Colonic mucosa (tissue), 4 donors: ENCODE measurements around the gene PCGF2. TPM values are rescaled to one million over a fixed set of nuclear protein-coding genes. Genes with fewer than 3 reads are reported as not detected.

Experiments
- DNase-seq: peaks from one replicate; pipeline ENCODE4 v3.0.0-alpha.2; 2020
- H3K27ac ChIP-seq: fragments of 200-600 bp; one replicate; pipeline ENCODE4 v1.8.0; 2021
- H3K27me3 ChIP-seq: fragments of 200-600 bp; one replicate; pipeline ENCODE4 v1.8.0; 2021
- H3K36me3 ChIP-seq: fragments of 200-600 bp; one replicate; pipeline ENCODE4 v1.8.0; 2021
- H3K4me1 ChIP-seq: fragments of 200-600 bp; one replicate; pipeline ENCODE4 v1.8.0; 2021; ENCODE audit warnings: mild to moderate bottlenecking
- H3K4me3 ChIP-seq: fragments of 200-600 bp; one replicate; pipeline ENCODE4 v1.8.0; 2021
- H3K9ac ChIP-seq, 2 donors: one replicate each; pipeline ENCODE4 v1.7.0; 2013; ENCODE audit warnings: control low read depth in 2 of 2, low read depth in 2 of 2, low read length in 2 of 2
- H3K9me3 ChIP-seq: fragments of 200-600 bp; one replicate; pipeline ENCODE4 v1.8.0; 2021
- intact Hi-C: fragments of 100-400 bp; cut with DNase I; formaldehyde crosslinking; loops from one replicate; pipeline ENCODE4 v1.14.1; 2022
- microRNA-seq: library from miRNA; unstranded; fragments of <30 nt; microRNA quantifications from one replicate; pipeline ENCODE4, GENCODE V29; 2019
- total RNA-seq, 2 donors: library from RNA; stranded (reverse); fragmentation: NEBNext Ultra II Directional in 1 of 2; extraction: Animal tissue kit (Norgen Biotek cat#: 25700) in 1 of 2; gene quantifications; one replicate each; pipeline ENCODE4 v1.2.1, GENCODE V29; 2021
- TF ChIP-seq, protein P1 (sequence below): fragments of 200-600 bp; IDR thresholded peaks from one replicate; pipeline ENCODE4 v1.8.0; 2022; ENCODE audit warnings: antibody characterized with exemption, mild to moderate bottlenecking
- donor health status: healthy.
- donor health status: DM: no; HTN: no; CAD: no.
- donor health status: DM: no; HTN: no; CAD: no.

The PCGF2 gene
- total RNA-seq, 2 donors from 2014 or later: 27.2 to 45.5 TPM

DNA sequence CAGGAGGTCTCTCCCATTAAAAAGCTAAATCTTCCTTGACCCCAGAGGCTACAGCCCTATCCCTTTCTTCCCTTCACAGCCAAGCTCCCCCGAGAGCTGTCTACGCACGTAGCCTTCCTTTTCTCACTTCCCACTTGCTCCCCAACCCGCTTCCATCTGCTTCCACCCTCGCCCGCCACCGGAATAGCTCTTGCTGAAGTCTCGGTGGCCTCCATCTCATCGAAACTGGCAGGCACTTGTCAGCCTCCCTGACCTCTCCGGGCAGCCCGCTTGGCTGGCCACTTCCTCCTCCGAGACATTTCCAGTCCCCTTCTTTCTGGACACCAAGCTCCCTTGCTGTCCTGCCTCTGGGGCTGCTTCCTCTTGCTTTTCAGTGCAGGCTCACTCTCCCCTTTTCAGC lies 62.6 kb downstream of the PCGF2 start:
- no peaks in the 10 kb centered on the region for H3K27me3 ChIP-seq
- no peak for DNase-seq
- intact Hi-C loops: no loop called here
- H3K4me1 ChIP-seq: no peaks in the 10 kb centered on the region
- TF ChIP-seq, protein P1, sequence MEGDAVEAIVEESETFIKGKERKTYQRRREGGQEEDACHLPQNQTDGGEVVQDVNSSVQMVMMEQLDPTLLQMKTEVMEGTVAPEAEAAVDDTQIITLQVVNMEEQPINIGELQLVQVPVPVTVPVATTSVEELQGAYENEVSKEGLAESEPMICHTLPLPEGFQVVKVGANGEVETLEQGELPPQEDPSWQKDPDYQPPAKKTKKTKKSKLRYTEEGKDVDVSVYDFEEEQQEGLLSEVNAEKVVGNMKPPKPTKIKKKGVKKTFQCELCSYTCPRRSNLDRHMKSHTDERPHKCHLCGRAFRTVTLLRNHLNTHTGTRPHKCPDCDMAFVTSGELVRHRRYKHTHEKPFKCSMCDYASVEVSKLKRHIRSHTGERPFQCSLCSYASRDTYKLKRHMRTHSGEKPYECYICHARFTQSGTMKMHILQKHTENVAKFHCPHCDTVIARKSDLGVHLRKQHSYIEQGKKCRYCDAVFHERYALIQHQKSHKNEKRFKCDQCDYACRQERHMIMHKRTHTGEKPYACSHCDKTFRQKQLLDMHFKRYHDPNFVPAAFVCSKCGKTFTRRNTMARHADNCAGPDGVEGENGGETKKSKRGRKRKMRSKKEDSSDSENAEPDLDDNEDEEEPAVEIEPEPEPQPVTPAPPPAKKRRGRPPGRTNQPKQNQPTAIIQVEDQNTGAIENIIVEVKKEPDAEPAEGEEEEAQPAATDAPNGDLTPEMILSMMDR: no peak
- no peak overlapping the region for H3K4me3 ChIP-seq
- H3K27ac ChIP-seq: no peak overlapping the region
- no peak overlapping the region for H3K9ac ChIP-seq
- no peaks in the 10 kb centered on the region for H3K36me3 ChIP-seq
- H3K9me3 ChIP-seq: no peaks in the 10 kb centered on the region

Small RNA genes within 50 kb of the gene (microRNA-seq; reads per million reads assigned to microRNA genes)
- gene MIR4726: 1.7 reads per million
- gene MIR4734: not detected

Other genes with a start within 250 kb of the PCGF2 start
- gene SRCIN1, start 142.4 kb downstream of the PCGF2 start, total RNA-seq: 1 to 10 TPM; 1.1 to 4.2 TPM
- gene EPOP, start 73.4 kb downstream of the PCGF2 start, total RNA-seq: 1 to 10 TPM; 1.1 to 1.8 TPM
- 100 to 1,000 TPM in 1 of 2 donors, 10 to 100 TPM in 1; 74.1 to 109 TPM for gene MLLT6, start 43.1 kb downstream of the PCGF2 start, total RNA-seq
- gene CISD3, start 18.0 kb downstream of the PCGF2 start, total RNA-seq: 100 to 1,000 TPM in 1 of 2 donors, 10 to 100 TPM in 1; 82.2 to 152 TPM
- 100 to 1,000 TPM; 160 to 253 TPM for gene PSMB3, start 4.4 kb upstream of the PCGF2 start, total RNA-seq
- 10 to 100 TPM; 16.8 to 19.6 TPM for gene PIP4K2B, start 51.2 kb upstream of the PCGF2 start, total RNA-seq
- gene CWC25, start 77.0 kb upstream of the PCGF2 start, total RNA-seq: 10 to 100 TPM; 18.7 TPM
- gene RPL23, start 105.4 kb upstream of the PCGF2 start, total RNA-seq: 100 to 1,000 TPM; 845 to 956 TPM
- gene LASP1, start 121.7 kb upstream of the PCGF2 start, total RNA-seq: 100 to 1,000 TPM; 297 to 330 TPM
- not detected for gene FBXO47, start 219.1 kb upstream of the PCGF2 start, total RNA-seq